GM19238 (cell line): ENCODE results near the gene TBCEL.
"Not testable (repeated sequence)": the region's sequence is repeated elsewhere in the genome, so short reads cannot be mapped to it uniquely, and the experiment has no call there.

Experiments used
- DNase-seq: peaks from one replicate; pipeline ENCODE4 v3.0.0; 2011; ENCODE audit warnings: low spot score; ENCODE audit not compliant: insufficient read length

The TBCEL gene

GRCh38 chr11:121104312-121104762 lies 80.4 kb downstream of the TBCEL start:
- no peak for DNase-seq

- DNase-seq, result no peak
Observed at GRCh38 chr11:121105063-121105480, 81.2 kb downstream of the TBCEL start.

GRCh38 chr11:121105481-121106195 lies 81.7 kb downstream of the TBCEL start:
- no peak for DNase-seq

GRCh38 chr11:121106812-121107211 lies 82.9 kb downstream of the TBCEL start:
- no peak for DNase-seq

GRCh38 chr11:121108413-121108812 lies 84.5 kb downstream of the TBCEL start:
- DNase-seq, result no peak

GRCh38 chr11:121109471-121109870 lies 85.6 kb downstream of the TBCEL start:
- DNase-seq, result no peak

GRCh38 chr11:121109916-121110586 lies 86.1 kb downstream of the TBCEL start:
- DNase-seq, result no peak

GRCh38 chr11:121110871-121111724 lies 87.2 kb downstream of the TBCEL start:
- DNase-seq, result no peak

- peak; percentile 42 for DNase-seq
Observed at GRCh38 chr11:121112498-121113455, 88.9 kb downstream of the TBCEL start.

- DNase-seq, result no peak
Observed at GRCh38 chr11:121113611-121114010, 89.7 kb downstream of the TBCEL start.

GRCh38 chr11:121115024-121115423 lies 91.1 kb downstream of the TBCEL start:
- DNase-seq, result not testable (repeated sequence)

GRCh38 chr11:121117788-121118187 lies 93.9 kb downstream of the TBCEL start:
- no peak for DNase-seq

- no peak for DNase-seq
Observed at GRCh38 chr11:121119440-121119839, 95.5 kb downstream of the TBCEL start.

GRCh38 chr11:121122328-121122727 lies 98.4 kb downstream of the TBCEL start:
- no peak for DNase-seq

GRCh38 chr11:121123496-121124069 lies 99.7 kb downstream of the TBCEL start:
- DNase-seq, result no peak

GRCh38 chr11:121127809-121128208 lies 103.9 kb downstream of the TBCEL start:
- no peak for DNase-seq

GRCh38 chr11:121129362-121130340 lies 105.7 kb downstream of the TBCEL start:
- DNase-seq, result no peak

GRCh38 chr11:121131656-121132055 lies 107.8 kb downstream of the TBCEL start:
- DNase-seq, result no peak
